H9 (cell line): Measurements from ENCODE around the gene DHRS7C. TPM values are rescaled to one million over a fixed set of nuclear protein-coding genes. Genes with fewer than 3 reads are reported as not detected.

Source experiments
- DNase-seq: peaks from one replicate; pipeline ENCODE4 v3.0.0-alpha.2; 2017
- H2AFZ ChIP-seq: one replicate; pipeline ENCODE4 v1.6.1; 2013; ENCODE audit warnings: mild to moderate bottlenecking, low read length, control low read depth, moderate library complexity
- H2AK5ac ChIP-seq: 2 replicates; pipeline ENCODE4 v1.6.1; 2013; ENCODE audit warnings: low read length, control low read depth, mixed read lengths; ENCODE audit not compliant: insufficient read length
- H2BK120ac ChIP-seq: one replicate; pipeline ENCODE4 v1.6.1; 2013; ENCODE audit warnings: low read depth, mild to moderate bottlenecking, low read length, control low read depth, inconsistent platforms; ENCODE audit not compliant: poor library complexity, severe bottlenecking
- H2BK12ac ChIP-seq: 2 replicates; pipeline ENCODE4 v1.6.1; 2013; ENCODE audit warnings: low read length, control low read depth, mixed read lengths, low read depth; ENCODE audit not compliant: insufficient read length
- H2BK15ac ChIP-seq: 2 replicates; pipeline ENCODE4 v1.6.1; 2013; ENCODE audit warnings: low read depth, low read length, control low read depth
- H2BK20ac ChIP-seq: one replicate; pipeline ENCODE4 v1.6.1; 2013; ENCODE audit warnings: low read depth, mild to moderate bottlenecking, low read length, control low read depth, inconsistent platforms; ENCODE audit not compliant: poor library complexity, severe bottlenecking
- H2BK5ac ChIP-seq: 2 replicates; pipeline ENCODE4 v1.6.1; 2013; ENCODE audit warnings: low read length, control low read depth, mixed read lengths; ENCODE audit not compliant: insufficient read length
- H3K14ac ChIP-seq: 2 replicates; pipeline ENCODE4 v1.6.1; 2013; ENCODE audit warnings: low read length, control low read depth; ENCODE audit not compliant: insufficient read depth
- H3K18ac ChIP-seq: 2 replicates; pipeline ENCODE4 v1.6.1; 2013; ENCODE audit warnings: low read depth, mild to moderate bottlenecking, mixed read lengths, low read length, control low read depth; ENCODE audit not compliant: insufficient read length
- H3K23ac ChIP-seq: 2 replicates; pipeline ENCODE4 v1.6.1; 2013; ENCODE audit warnings: low read length, control low read depth, mixed read lengths, low read depth; ENCODE audit not compliant: insufficient read length
- H3K23me2 ChIP-seq: 2 replicates; pipeline ENCODE4 v1.6.1; 2013; ENCODE audit warnings: low read depth, mild to moderate bottlenecking, mixed read lengths, low read length, control low read depth; ENCODE audit not compliant: insufficient read length, poor library complexity, severe bottlenecking
- H3K27ac ChIP-seq: 2 replicates; pipeline ENCODE4 v1.5.1; 2013; ENCODE audit warnings: low read length, control low read depth, mixed read lengths, low read depth; ENCODE audit not compliant: insufficient read length
- H3K27me3 ChIP-seq: 2 replicates; pipeline ENCODE4 v1.6.1; 2013; ENCODE audit warnings: low read length, control low read depth, inconsistent platforms; ENCODE audit not compliant: insufficient read depth
- H3K4ac ChIP-seq: 2 replicates; pipeline ENCODE4 v1.6.1; 2013; ENCODE audit warnings: low read depth, mild to moderate bottlenecking, control low read depth, inconsistent platforms, low read length, moderate library complexity
- H3K4me1 ChIP-seq: 2 replicates; pipeline ENCODE4 v1.6.1; 2013; ENCODE audit warnings: low read length, control low read depth, inconsistent platforms; ENCODE audit not compliant: insufficient read depth
- H3K4me2 ChIP-seq: 2 replicates; pipeline ENCODE4 v1.6.1; 2013; ENCODE audit warnings: low read length, control low read depth, mixed read lengths; ENCODE audit not compliant: insufficient read length, insufficient read depth
- H3K56ac ChIP-seq: 2 replicates; pipeline ENCODE4 v1.6.1; 2013; ENCODE audit warnings: low read depth, mild to moderate bottlenecking, mixed read lengths, low read length, control low read depth; ENCODE audit not compliant: insufficient read length
- H3K79me1 ChIP-seq: 2 replicates; pipeline ENCODE4 v1.6.1; 2013; ENCODE audit warnings: low read depth, mild to moderate bottlenecking, moderate library complexity, low read length, control low read depth, inconsistent platforms; ENCODE audit not compliant: insufficient read depth, poor library complexity, severe bottlenecking
- H3K79me2 ChIP-seq: 2 replicates; pipeline ENCODE4 v1.6.1; 2013; ENCODE audit warnings: low read length, control low read depth, inconsistent platforms; ENCODE audit not compliant: insufficient read depth
- H3K9ac ChIP-seq: 2 replicates; pipeline ENCODE4 v1.6.1; 2013; ENCODE audit warnings: low read length, control low read depth, mixed read lengths; ENCODE audit not compliant: insufficient read length; ENCODE audit errors: extremely low read depth
- H3K9me3 ChIP-seq: one replicate; pipeline ENCODE4 v1.6.1; 2013; ENCODE audit warnings: low read depth, low read length, inconsistent platforms; ENCODE audit not compliant: control insufficient read depth
- H3T11ph ChIP-seq: one replicate; pipeline ENCODE4 v1.6.1; 2013; ENCODE audit warnings: mild to moderate bottlenecking, low read length, control low read depth, inconsistent platforms
- H4K20me1 ChIP-seq: one replicate; pipeline ENCODE4 v1.6.1; 2013; ENCODE audit not compliant: control insufficient read depth, insufficient read length, insufficient read depth
- H4K5ac ChIP-seq: 2 replicates; pipeline ENCODE4 v1.6.1; 2013; ENCODE audit warnings: low read depth, mild to moderate bottlenecking, mixed read lengths, low read length, control low read depth; ENCODE audit not compliant: insufficient read length
- H4K8ac ChIP-seq: replicated peaks from 2 replicates; pipeline ENCODE4 v1.6.1; 2013; ENCODE audit warnings: low read length, control low read depth, mixed read lengths, low read depth; ENCODE audit not compliant: insufficient read length
- H4K91ac ChIP-seq: 2 replicates; pipeline ENCODE4 v1.6.1; 2013; ENCODE audit warnings: low read depth, mild to moderate bottlenecking, moderate library complexity, mixed read lengths, low read length, control low read depth; ENCODE audit not compliant: insufficient read length
- H3K27ac Mint-ChIP-seq, 3 experiments: 2 replicates in 2 of 3; 3 replicates in 1 of 3; pipeline ENCODE4 v1.8.0; 2020 to 2021; ENCODE audit warnings: mixed read lengths in 3 of 3, mild to moderate bottlenecking in 1 of 3, moderate library complexity in 1 of 3
- H3K27me3 Mint-ChIP-seq: 2 replicates; pipeline ENCODE4 v1.8.0; 2021; ENCODE audit warnings: low read depth, mild to moderate bottlenecking, moderate library complexity, mixed read lengths
- H3K36me3 Mint-ChIP-seq, 3 experiments: 2 replicates in 2 of 3; 3 replicates in 1 of 3; pipeline ENCODE4 v1.8.0; 2020 to 2021; ENCODE audit warnings: low read depth in 3 of 3, mixed read lengths in 3 of 3; ENCODE audit not compliant: insufficient read depth in 1 of 3
- H3K4me1 Mint-ChIP-seq, 2 experiments: 2 replicates each; pipeline ENCODE4 v1.8.0; 2020; ENCODE audit warnings: mixed read lengths in 2 of 2
- H3K4me3 Mint-ChIP-seq, 2 experiments: 2 replicates in 1 of 2; 3 replicates in 1 of 2; pipeline ENCODE4 v1.8.0; 2020 to 2021; ENCODE audit warnings: mild to moderate bottlenecking in 2 of 2, mixed read lengths in 2 of 2, moderate library complexity in 1 of 2
- H3K9me3 Mint-ChIP-seq, 2 experiments: 2 replicates in 1 of 2; 3 replicates in 1 of 2; pipeline ENCODE4 v1.8.0; 2020; ENCODE audit warnings: mild to moderate bottlenecking in 2 of 2, mixed read lengths in 2 of 2, moderate library complexity in 1 of 2
- CTCF ChIP-seq: fragments of 200-600 bp; sonication (generic); conservative IDR thresholded peaks from 3 replicates; pipeline ENCODE4 v1.8.0; 2021; ENCODE audit warnings: antibody characterized with exemption, mild to moderate bottlenecking
- WGBS: extraction: QIAGEN DNeasy Blood & Tissue Kit; methylation state at CpG from one replicate; pipeline ENCODE4 v1.1.7; 2013; ENCODE audit warnings: missing lambda C conversion rate, low lambda C conversion rate, mixed read lengths; ENCODE audit not compliant: insufficient read length; ENCODE audit errors: extremely low coverage; 5-methylcytosine and 5-hydroxymethylcytosine counted together
- total RNA-seq: library from RNA; stranded (reverse); gene quantifications from 2 replicates; pipeline ENCODE4 v1.2.1, GENCODE V29; 2021

The DHRS7C gene
- total RNA-seq, 1 experiment from 2014 or later: not detected

DNA sequence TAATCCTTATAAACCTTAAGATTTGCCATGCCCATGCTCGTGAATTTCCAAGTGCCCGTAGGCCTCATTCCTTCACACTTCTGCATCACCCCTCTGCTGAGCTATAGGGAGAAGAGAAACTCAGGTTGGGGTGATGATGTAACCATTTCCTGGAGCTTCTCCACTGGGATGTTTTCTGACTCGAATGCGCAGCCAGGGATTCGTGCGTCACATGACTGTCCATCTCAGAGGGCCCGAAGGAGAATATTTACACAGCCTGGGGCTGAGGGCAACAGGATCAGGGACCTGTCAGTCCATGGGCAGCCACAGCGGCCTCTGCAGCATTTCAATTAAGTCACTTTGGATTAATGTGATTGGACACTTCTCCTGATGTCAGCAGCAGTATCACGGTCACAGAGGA lies 21.8 kb upstream of the DHRS7C start:
- H2BK120ac ChIP-seq: no peak overlapping the region
- H4K5ac ChIP-seq: no peak overlapping the region
- no peak overlapping the region for H2BK5ac ChIP-seq
- H3K79me2 ChIP-seq: no peaks in the 10 kb centered on the region
- Mint-ChIP-seq H3K9me3 (peaks cover 0 to 2% of the 10 kb centered on the region in 2 experiments; a peak in 2 of 5 replicates), H3K4me1 (peaks cover 4 to 6% of the 10 kb centered on the region in 2 experiments; a peak in 3 of 4 replicates), H3K27me3 (peaks cover 8% of the 10 kb centered on the region), H3K36me3 (no peaks in the 10 kb centered on the region; a peak in 1 of 7 replicates), H3K27ac (peak overlapping the region in 1 of 3 experiments; percentile 31; a peak in 1 of 7 replicates), H3K4me3 (no peak overlapping the region)
- no peak overlapping the region for H2BK15ac ChIP-seq
- H4K20me1 ChIP-seq: no peaks in the 10 kb centered on the region
- H3K23ac ChIP-seq: no peak overlapping the region
- no peak overlapping the region for H4K91ac ChIP-seq
- H3K18ac ChIP-seq: no peak overlapping the region
- no peak overlapping the region for H3K9ac ChIP-seq
- WGBS: no CpG with 5 or more reads among the region's 9 CpGs
- H3K9me3 ChIP-seq: no peaks in the 10 kb centered on the region
- no peak overlapping the region for H2BK12ac ChIP-seq
- no peaks in the 10 kb centered on the region for H3K27me3 ChIP-seq
- no peak overlapping the region for H4K8ac ChIP-seq
- no peaks in the 10 kb centered on the region for H3K23me2 ChIP-seq
- H2AK5ac ChIP-seq: no peak overlapping the region
- H3K4me2 ChIP-seq: no peak overlapping the region
- TF ChIP-seq CTCF: no peak
- peaks cover 3% of the 10 kb centered on the region; the same call in 1 of the 2 replicates for H3K4me1 ChIP-seq
- H2BK20ac ChIP-seq: no peak overlapping the region
- H3K79me1 ChIP-seq: no peaks in the 10 kb centered on the region
- no peak overlapping the region for H3T11ph ChIP-seq
- no peak overlapping the region for H3K4ac ChIP-seq
- DNase-seq: no peak
- no peak overlapping the region for H3K56ac ChIP-seq
- no peak overlapping the region for H3K14ac ChIP-seq
- H3K27ac ChIP-seq: no peak overlapping the region
- H2AFZ ChIP-seq: no peak overlapping the region
